Esophagus squamous epithelium (tissue), 5 donors: Measurements from ENCODE around the gene MPPED2. TPM values are rescaled to one million over a fixed set of nuclear protein-coding genes. Genes with fewer than 3 reads are reported as not detected.

Experiments used
- DNase-seq: peaks from one replicate; lab custom pipeline; 2025; lab: John Stamatoyannopoulos, UW
- H3K27ac ChIP-seq, 4 donors: fragments of 200-600 bp; sonication (generic); one replicate each; pipeline ENCODE4 v1.5.1; 2016 to 2019; ENCODE audit warnings: mild to moderate bottlenecking in 1 of 4
- H3K27me3 ChIP-seq, 4 donors: fragments of 200-600 bp; sonication (generic); 1 replicate in 3 of 4; 2 replicates in 1 of 4; pipeline versions ENCODE4 v1.5.1 to v1.6.0; 2017 to 2021; ENCODE audit warnings: antibody characterized with exemption in 1 of 4
- H3K36me3 ChIP-seq, 3 donors: fragments of 200-600 bp; sonication (generic); one replicate each; pipeline ENCODE4 v1.5.1; 2016 to 2019
- H3K4me1 ChIP-seq, 3 donors: fragments of 200-600 bp; sonication (generic); one replicate each; pipeline ENCODE4 v1.5.1; 2017 to 2019
- H3K4me3 ChIP-seq, 4 donors: fragments of 200-600 bp; sonication (generic); 1 replicate in 3 of 4; 2 replicates in 1 of 4; pipeline ENCODE4 v1.5.1; 2016 to 2019; ENCODE audit warnings: mild to moderate bottlenecking in 2 of 4, moderate library complexity in 1 of 4
- H3K9me3 ChIP-seq, 3 donors: fragments of 200-600 bp; sonication (generic); one replicate each; pipeline ENCODE4 v1.5.1; 2016 to 2019
- POLR2A ChIP-seq, 4 donors: fragments of 450-650 bp; IDR thresholded peaks; one replicate each; pipeline ENCODE4 v1.6.1; 2017; ENCODE audit warnings: antibody characterized with exemption in 4 of 4, mild to moderate bottlenecking in 4 of 4, moderate library complexity in 3 of 4
- WGBS, 2 donors: methylation state at CpG; one replicate each; pipeline ENCODE4 v1.1.5; 2018; 5-methylcytosine and 5-hydroxymethylcytosine counted together
- intact Hi-C: fragments of 100-400 bp; cut with DNase I; formaldehyde crosslinking; loops from one replicate; pipeline ENCODE4 v1.15.0; 2022
- total RNA-seq, 4 donors: library from RNA; depleted of rRNA; stranded (reverse); fragments of >200 nt; gene quantifications; one replicate each; pipeline ENCODE4 v1.1.0, GENCODE V29; 2016
- TF ChIP-seq, protein P1 (sequence below), 6 experiments: fragments of 450-650 bp in 4 of 6; fragments of 200-600 bp in 2 of 6; sonication (generic) in 2 of 6; IDR thresholded peaks; one replicate each; pipeline ENCODE4 v1.5.1; 2016 to 2019; ENCODE audit warnings: antibody characterized with exemption in 6 of 6, mild to moderate bottlenecking in 4 of 6, moderate library complexity in 4 of 6
- donor health status: DM: yes; HTN: yes; CAD: no.

Gene MPPED2
- total RNA-seq, 4 donors from 2014 or later = 0.49 to 3.2 (median 1.8) TPM

DNA sequence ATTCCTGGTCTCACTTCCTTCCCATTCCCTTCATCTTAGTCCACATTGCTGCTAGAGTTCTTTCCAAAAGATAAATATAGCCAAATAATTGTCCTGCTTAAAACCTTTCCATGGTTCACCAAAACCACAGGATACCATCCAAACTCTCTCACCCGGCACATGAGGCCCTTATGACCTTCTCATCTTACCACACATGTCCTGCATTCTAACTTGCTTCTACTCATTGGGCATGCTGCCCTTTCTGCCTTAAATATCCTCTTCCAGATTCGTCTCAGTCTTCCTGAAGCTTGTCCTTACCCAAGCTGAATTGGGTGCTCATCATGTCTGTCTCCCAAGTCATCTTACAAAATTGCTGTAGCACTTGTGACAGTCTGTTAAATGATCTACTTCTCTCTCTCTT lies 114.9 kb downstream of the MPPED2 start:
- Histone ChIP-seq H3K9me3 (no peaks in the 10 kb centered on the region), H3K36me3 (no peaks in the 10 kb centered on the region), H3K4me3 (no peak overlapping the region), H3K4me1 (no peaks in the 10 kb centered on the region), H3K27ac (no peak overlapping the region), H3K27me3 (no peaks in the 10 kb centered on the region)
- DNase-seq = no peak
- TF ChIP-seq, protein P1, sequence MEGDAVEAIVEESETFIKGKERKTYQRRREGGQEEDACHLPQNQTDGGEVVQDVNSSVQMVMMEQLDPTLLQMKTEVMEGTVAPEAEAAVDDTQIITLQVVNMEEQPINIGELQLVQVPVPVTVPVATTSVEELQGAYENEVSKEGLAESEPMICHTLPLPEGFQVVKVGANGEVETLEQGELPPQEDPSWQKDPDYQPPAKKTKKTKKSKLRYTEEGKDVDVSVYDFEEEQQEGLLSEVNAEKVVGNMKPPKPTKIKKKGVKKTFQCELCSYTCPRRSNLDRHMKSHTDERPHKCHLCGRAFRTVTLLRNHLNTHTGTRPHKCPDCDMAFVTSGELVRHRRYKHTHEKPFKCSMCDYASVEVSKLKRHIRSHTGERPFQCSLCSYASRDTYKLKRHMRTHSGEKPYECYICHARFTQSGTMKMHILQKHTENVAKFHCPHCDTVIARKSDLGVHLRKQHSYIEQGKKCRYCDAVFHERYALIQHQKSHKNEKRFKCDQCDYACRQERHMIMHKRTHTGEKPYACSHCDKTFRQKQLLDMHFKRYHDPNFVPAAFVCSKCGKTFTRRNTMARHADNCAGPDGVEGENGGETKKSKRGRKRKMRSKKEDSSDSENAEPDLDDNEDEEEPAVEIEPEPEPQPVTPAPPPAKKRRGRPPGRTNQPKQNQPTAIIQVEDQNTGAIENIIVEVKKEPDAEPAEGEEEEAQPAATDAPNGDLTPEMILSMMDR (IDR thresholded peaks at IDR 0.05) = no peak
- no peak for TF ChIP-seq POLR2A (IDR thresholded peaks at IDR 0.05)
- intact Hi-C loops = no loop called here
- 70 to 81% methylated on average over 2 of the region's 2 CpGs for WGBS, 2 donors

DNA sequence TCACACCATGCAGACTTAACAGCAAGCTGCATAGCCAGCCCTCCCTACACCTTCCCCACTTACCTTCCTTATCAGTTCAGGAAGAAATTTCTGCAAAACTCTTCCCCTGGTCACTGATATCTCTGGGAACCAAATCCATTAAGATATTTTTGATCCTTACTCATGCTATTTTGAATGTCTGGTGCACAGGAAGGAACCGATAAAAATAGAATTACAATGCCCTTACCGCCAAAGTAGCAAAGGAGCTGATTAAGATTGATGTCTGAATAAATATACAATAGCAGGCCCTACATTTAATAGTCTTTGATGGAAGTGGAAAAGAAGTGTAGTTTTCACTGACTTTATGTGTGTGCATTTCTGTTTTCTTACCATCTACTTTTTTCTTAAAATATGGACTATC lies 117.3 kb downstream of the MPPED2 start:
- 27 to 36% methylated on average over 2 of the region's 2 CpGs for WGBS, 2 donors
- intact Hi-C loops = no loop called here

DNA sequence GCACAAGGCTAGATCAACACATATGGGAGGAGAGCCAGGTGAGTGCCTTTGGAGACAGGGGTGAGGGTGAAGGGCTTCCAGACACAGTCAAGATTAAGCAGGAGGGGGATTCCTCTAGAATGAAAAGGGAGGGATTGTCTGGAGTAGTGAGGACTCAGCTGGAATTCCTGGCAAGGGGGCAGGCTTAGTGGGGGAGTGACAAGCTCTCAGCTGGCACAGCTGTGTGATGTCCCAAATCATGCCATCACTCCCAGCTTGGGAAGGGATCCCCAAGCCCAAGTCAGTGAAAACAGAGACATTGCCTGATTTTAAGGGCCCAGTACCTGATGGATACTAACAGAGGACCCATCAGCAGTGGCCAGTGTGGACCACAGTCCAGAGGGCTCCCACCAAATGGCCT lies 119.0 kb downstream of the MPPED2 start:
- Histone ChIP-seq H3K4me3 (no peak overlapping the region), H3K27me3 (no peaks in the 10 kb centered on the region), H3K4me1 (no peaks in the 10 kb centered on the region), H3K27ac (no peak overlapping the region), H3K9me3 (no peaks in the 10 kb centered on the region), H3K36me3 (no peaks in the 10 kb centered on the region)
- TF ChIP-seq, protein P1 (IDR thresholded peaks at IDR 0.05) = no peak
- no peak for TF ChIP-seq POLR2A (IDR thresholded peaks at IDR 0.05)
- intact Hi-C loops = no loop called here
- no peak for DNase-seq

More for the DNA sequence above, 117.3 kb downstream of the MPPED2 start:
- Histone ChIP-seq H3K27ac (no peak overlapping the region), H3K36me3 (no peaks in the 10 kb centered on the region), H3K4me1 (no peaks in the 10 kb centered on the region), H3K9me3 (no peaks in the 10 kb centered on the region), H3K4me3 (no peak overlapping the region), H3K27me3 (no peaks in the 10 kb centered on the region)
- TF ChIP-seq, protein P1 (IDR thresholded peaks at IDR 0.05) = no peak
- no peak for TF ChIP-seq POLR2A (IDR thresholded peaks at IDR 0.05)
- no peak for DNase-seq

DNA sequence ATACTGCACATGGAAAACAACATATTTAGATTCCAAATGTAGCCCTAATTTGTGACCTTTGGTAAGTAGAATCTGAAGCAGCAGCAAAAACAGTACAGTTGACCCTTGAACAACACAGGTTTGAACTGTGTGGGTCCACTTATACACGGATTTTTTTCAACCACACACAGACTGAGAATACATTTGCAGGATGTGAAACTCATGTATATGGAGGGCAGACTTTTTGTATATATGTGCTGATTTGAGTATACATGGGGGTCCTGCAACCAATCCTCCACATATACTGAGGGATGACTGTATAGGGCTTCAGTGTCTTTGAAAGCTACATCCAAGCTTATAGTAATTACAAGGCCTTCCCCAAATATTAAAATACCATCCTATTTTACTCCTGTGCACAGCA lies 120.5 kb downstream of the MPPED2 start:
- Histone ChIP-seq H3K27me3 (no peaks in the 10 kb centered on the region), H3K4me1 (no peaks in the 10 kb centered on the region), H3K27ac (no peak overlapping the region), H3K4me3 (no peak overlapping the region), H3K9me3 (no peaks in the 10 kb centered on the region), H3K36me3 (no peaks in the 10 kb centered on the region)
- intact Hi-C loops = no loop called here
- 73 to 84% methylated on average over 1 of the region's 1 CpG for WGBS, 2 donors
- DNase-seq = no peak
- TF ChIP-seq, protein P1 (IDR thresholded peaks at IDR 0.05) = no peak
- TF ChIP-seq POLR2A (IDR thresholded peaks at IDR 0.05) = no peak

DNA sequence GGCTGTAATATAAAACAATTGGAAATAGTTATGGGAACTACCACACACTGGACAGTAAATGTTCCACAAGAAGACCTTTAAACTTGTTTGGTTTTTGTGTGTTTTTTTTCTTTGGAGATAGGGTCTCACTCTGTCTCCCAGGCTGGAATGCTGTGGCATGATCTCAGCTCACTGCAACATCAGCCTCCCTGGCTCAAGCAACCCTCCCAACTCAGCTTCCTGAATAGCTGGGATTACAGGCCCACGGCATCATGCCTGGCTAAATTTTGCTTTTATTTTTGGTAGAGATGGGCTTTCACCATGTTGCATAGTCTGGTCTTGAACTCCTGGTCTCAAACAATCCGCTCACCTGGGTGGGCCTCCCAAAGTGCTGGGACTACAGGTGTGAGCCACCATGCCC lies 121.0 kb downstream of the MPPED2 start:
- TF ChIP-seq, protein P1 (IDR thresholded peaks at IDR 0.05) = no peak
- no peak for TF ChIP-seq POLR2A (IDR thresholded peaks at IDR 0.05)
- Histone ChIP-seq H3K27ac (no peak overlapping the region), H3K36me3 (no peaks in the 10 kb centered on the region), H3K4me1 (no peaks in the 10 kb centered on the region), H3K9me3 (no peaks in the 10 kb centered on the region), H3K27me3 (no peaks in the 10 kb centered on the region), H3K4me3 (no peak overlapping the region)
- 82 to 86% methylated on average over 2 of the region's 2 CpGs for WGBS, 2 donors
- intact Hi-C loops = no loop called here
- no peak for DNase-seq
